ENCODE results near the gene CDH24. TPM values are rescaled to one million over a fixed set of nuclear protein-coding genes. Genes with fewer than 3 reads are reported as not detected.
A peak's percentile ranks its signal among the peaks of the same experiment; 100 is the strongest.
"Not testable (repeated sequence)": the region's sequence is repeated elsewhere in the genome, so short reads cannot be mapped to it uniquely, and the experiment has no call there.

CDH24 gene
- total and polyA plus RNA-seq, 2 of the 13 experiments (the other 11 are each of a cell fraction or from before 2014, with no cell fraction given), result 0.69 to 0.99 TPM

DNA sequence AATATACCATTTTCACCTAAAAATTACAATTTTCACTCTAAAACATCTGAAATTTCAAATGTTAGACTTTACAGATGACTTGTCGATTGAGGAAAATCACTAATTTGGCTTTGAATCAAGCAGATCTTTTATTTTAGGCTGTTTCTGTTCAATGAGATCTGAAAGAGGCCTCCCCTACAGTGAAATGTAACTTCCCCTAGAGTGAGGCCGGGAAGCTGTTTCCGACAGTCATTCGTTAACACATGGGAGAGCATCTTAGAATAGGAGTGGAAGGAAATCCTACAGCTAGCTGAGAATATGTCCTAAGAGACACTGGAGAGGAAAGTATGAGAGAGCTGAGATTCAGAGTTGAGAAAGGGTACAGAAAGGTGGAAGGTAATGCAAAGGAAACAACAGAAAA is 41.7 kb downstream of the CDH24 start:
- Histone ChIP-seq H3K9ac (ENCODE audit: insufficient read depth, low read depth, low read length) (no peak overlapping the region), H3K9me3 (ENCODE audit: low read length) (no peaks in the 10 kb centered on the region), H2AFZ (ENCODE audit: low read length) (no peak overlapping the region), H3K4me2 (ENCODE audit: low read depth, low read length) (no peak overlapping the region), H3K4me3 (replicated peaks in 1 of 3; ENCODE audit: insufficient read depth in 1 of 3, low read depth in 2 of 3, low read length in 3 of 3) (no peak overlapping the region), H4K20me1 (ENCODE audit: insufficient read depth, low read length) (no peaks in the 10 kb centered on the region), H3K79me2 (ENCODE audit: insufficient read depth, low read length) (no peaks in the 10 kb centered on the region), H3K36me3 (replicated peaks in 1 of 2; ENCODE audit: control insufficient read depth in 1 of 2, insufficient read depth in 2 of 2, low read length in 2 of 2) (no peaks in the 10 kb centered on the region), H3K27me3 (ENCODE audit: control insufficient read depth in 1 of 2, insufficient read depth in 2 of 2, low read length in 2 of 2) (no peaks in the 10 kb centered on the region), H3K27ac (ENCODE audit: extremely low read length, insufficient read depth, low read length) (no peak overlapping the region), H3K4me1 (ENCODE audit: insufficient read depth, low read length) (peaks cover 18% of the 10 kb centered on the region)
- BruUV-seq (replicated peaks), result no TSS peak
- no peak for TF ChIP-seq CBFB (CRISPR knock-in tag; IDR thresholded peaks at IDR 0.05)
- TF ChIP-seq JUNB (CRISPR knock-in tag; IDR thresholded peaks at IDR 0.05; ENCODE audit: borderline replicate concordance), result 0 out of 2 replicates have a peak, but pooled peaks have one; percentile 24
- TF ChIP-seq, protein P1, sequence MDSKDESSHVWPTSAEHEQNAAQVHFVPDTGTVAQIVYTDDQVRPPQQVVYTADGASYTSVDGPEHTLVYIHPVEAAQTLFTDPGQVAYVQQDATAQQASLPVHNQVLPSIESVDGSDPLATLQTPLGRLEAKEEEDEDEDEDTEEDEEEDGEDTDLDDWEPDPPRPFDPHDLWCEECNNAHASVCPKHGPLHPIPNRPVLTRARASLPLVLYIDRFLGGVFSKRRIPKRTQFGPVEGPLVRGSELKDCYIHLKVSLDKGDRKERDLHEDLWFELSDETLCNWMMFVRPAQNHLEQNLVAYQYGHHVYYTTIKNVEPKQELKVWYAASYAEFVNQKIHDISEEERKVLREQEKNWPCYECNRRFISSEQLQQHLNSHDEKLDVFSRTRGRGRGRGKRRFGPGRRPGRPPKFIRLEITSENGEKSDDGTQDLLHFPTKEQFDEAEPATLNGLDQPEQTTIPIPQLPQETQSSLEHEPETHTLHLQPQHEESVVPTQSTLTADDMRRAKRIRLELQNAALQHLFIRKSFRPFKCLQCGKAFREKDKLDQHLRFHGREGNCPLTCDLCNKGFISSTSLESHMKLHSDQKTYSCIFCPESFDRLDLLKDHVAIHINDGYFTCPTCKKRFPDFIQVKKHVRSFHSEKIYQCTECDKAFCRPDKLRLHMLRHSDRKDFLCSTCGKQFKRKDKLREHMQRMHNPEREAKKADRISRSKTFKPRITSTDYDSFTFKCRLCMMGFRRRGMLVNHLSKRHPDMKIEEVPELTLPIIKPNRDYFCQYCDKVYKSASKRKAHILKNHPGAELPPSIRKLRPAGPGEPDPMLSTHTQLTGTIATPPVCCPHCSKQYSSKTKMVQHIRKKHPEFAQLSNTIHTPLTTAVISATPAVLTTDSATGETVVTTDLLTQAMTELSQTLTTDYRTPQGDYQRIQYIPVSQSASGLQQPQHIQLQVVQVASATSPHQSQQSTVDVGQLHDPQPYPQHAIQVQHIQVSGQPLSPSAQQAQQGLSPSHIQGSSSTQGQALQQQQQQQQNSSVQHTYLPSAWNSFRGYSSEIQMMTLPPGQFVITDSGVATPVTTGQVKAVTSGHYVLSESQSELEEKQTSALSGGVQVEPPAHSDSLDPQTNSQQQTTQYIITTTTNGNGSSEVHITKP (CRISPR knock-in tag; IDR thresholded peaks at IDR 0.05; ENCODE audit: low read depth), result peak; percentile 53; the same call in 1 of the 2 replicates
- FAIRE-seq (no peak), DNase-seq (ENCODE audit: low spot score) (no peak), ATAC-seq (no peak)
- 80% methylated on average over 4 of the region's 4 CpGs for WGBS (ENCODE audit: low lambda C conversion rate)
- POLR2A ChIA-PET, result interaction anchor here (2.6 to 4.2 kb wide), 3 partner anchors 8 to 86 kb away, joined by 6 to 44 read pairs (median 7); partner anchors contain the start of gene PRMT5
- intact Hi-C loops (cut with micrococcal nuclease; ENCODE audit: unreplicated experiment), result no loop called here
- in situ Hi-C loops (cut with HindIII; ENCODE audit: extremely low pct_ligation_motif_present, low pct_unique_long_range_greater_than_20kb), result no loop called here
- CTCF ChIA-PET (ENCODE audit: low intra/inter-chr PET ratio, low total read pairs), result no interaction called here

DNA sequence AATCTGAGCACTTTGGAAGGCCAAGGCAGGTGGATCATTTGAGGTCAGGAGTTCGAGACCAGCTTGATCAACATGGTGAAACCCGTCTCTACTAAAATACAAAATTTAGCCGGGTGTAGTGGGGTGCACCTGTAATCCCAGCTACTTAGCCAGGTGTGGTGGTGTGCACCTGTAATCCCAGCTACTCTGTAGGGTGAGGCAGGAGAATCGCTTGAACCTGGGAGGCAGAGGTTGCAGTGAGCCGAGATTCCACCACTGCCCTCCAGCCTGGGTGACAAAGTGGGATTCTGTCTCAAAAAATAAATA is 43.6 kb downstream of the CDH24 start:
- H3K27me3 ChIP-seq (ENCODE audit: control insufficient read depth in 1 of 2, insufficient read depth in 2 of 2, low read length in 2 of 2); H3K4me3 ChIP-seq (replicated peaks in 1 of 3; ENCODE audit: insufficient read depth in 1 of 3, low read depth in 2 of 3, low read length in 3 of 3); H3K9me3 ChIP-seq (ENCODE audit: low read length); DNase-seq (ENCODE audit: low spot score); intact Hi-C loops (cut with micrococcal nuclease; ENCODE audit: unreplicated experiment); BruUV-seq (replicated peaks); H2AFZ ChIP-seq (ENCODE audit: low read length); FAIRE-seq; CTCF ChIA-PET (ENCODE audit: low intra/inter-chr PET ratio, low total read pairs); H3K27ac ChIP-seq (ENCODE audit: extremely low read length, insufficient read depth, low read length); H3K36me3 ChIP-seq (replicated peaks in 1 of 2; ENCODE audit: control insufficient read depth in 1 of 2, insufficient read depth in 2 of 2, low read length in 2 of 2); ATAC-seq; in situ Hi-C loops (cut with HindIII; ENCODE audit: extremely low pct_ligation_motif_present, low pct_unique_long_range_greater_than_20kb); H4K20me1 ChIP-seq (ENCODE audit: insufficient read depth, low read length); H3K4me2 ChIP-seq (ENCODE audit: low read depth, low read length); H3K79me2 ChIP-seq (ENCODE audit: insufficient read depth, low read length); H3K9ac ChIP-seq (ENCODE audit: insufficient read depth, low read depth, low read length): not testable (repeated sequence)
- 45% methylated on average over 5 of the region's 5 CpGs for WGBS (ENCODE audit: low lambda C conversion rate)
- POLR2A ChIA-PET, result interaction anchor here (1.0 to 3.7 kb wide), 7 partner anchors 9 to 84 kb away, joined by 3 to 17 read pairs (median 6); partner anchors contain the start of genes ACIN1, C14orf119 and PRMT5
- peaks cover 34% of the 10 kb centered on the region for H3K4me1 ChIP-seq (ENCODE audit: insufficient read depth, low read length)
- TF ChIP-seq ZNF777 (CRISPR knock-in tag; IDR thresholded peaks at IDR 0.05) (peak; percentile 29; the same call in 1 of the 2 replicates), CHD4 (IDR thresholded peaks at IDR 0.05; ENCODE audit: borderline replicate concordance, low read length) (0 out of 2 replicates have a peak, but pooled peaks have one; percentile 54), SALL2 (CRISPR knock-in tag; IDR thresholded peaks at IDR 0.05) (0 out of 2 replicates have a peak, but pooled peaks have one; percentile 26), MED8 (CRISPR knock-in tag; IDR thresholded peaks at IDR 0.05; ENCODE audit: insufficient replicate concordance) (peak; percentile 43), ZNF850 (CRISPR knock-in tag; conservative IDR thresholded peaks at IDR 0.05) (0 out of 2 replicates have a peak, but pooled peaks have one; percentile 57), YEATS4 (CRISPR knock-in tag; IDR thresholded peaks at IDR 0.05; ENCODE audit: borderline replicate concordance) (0 out of 2 replicates have a peak, but pooled peaks have one; percentile 30), ZNF605 (CRISPR knock-in tag; IDR thresholded peaks at IDR 0.05) (peak; percentile 50; the same call in 1 of the 2 replicates), NFYB (CRISPR knock-in tag; IDR thresholded peaks at IDR 0.05) (0 out of 2 replicates have a peak, but pooled peaks have one; percentile 11), ZMYM2 (CRISPR knock-in tag; IDR thresholded peaks at IDR 0.05) (peak; percentile 79), NFKB2 (CRISPR knock-in tag; IDR thresholded peaks at IDR 0.05; ENCODE audit: borderline replicate concordance) (peak; percentile 51; the same call in 1 of the 2 replicates)
- TF ChIP-seq, protein P2, sequence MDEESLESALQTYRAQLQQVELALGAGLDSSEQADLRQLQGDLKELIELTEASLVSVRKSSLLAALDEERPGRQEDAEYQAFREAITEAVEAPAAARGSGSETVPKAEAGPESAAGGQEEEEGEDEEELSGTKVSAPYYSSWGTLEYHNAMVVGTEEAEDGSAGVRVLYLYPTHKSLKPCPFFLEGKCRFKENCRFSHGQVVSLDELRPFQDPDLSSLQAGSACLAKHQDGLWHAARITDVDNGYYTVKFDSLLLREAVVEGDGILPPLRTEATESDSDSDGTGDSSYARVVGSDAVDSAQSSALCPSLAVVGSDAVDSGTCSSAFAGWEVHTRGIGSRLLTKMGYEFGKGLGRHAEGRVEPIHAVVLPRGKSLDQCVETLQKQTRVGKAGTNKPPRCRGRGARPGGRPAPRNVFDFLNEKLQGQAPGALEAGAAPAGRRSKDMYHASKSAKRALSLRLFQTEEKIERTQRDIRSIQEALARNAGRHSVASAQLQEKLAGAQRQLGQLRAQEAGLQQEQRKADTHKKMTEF (CRISPR knock-in tag; IDR thresholded peaks at IDR 0.05), result 0 out of 2 replicates have a peak, but pooled peaks have one; percentile 7
